ENCODE measurements around the gene TRPV5. TPM values are rescaled to one million over a fixed set of nuclear protein-coding genes. Genes with fewer than 3 reads are reported as not detected.

Gene TRPV5
- total RNA-seq, 4 donors from 2014 or later, result not detected

- peak in 1 of 2 donors; percentile 62 for DNase-seq (ENCODE audit: low spot score in 2 of 2)
- TF ChIP-seq POLR2AphosphoS5 (IDR thresholded peaks at IDR 0.05) (no peak), POLR2A (IDR thresholded peaks at IDR 0.05) (no peak), EP300 (IDR thresholded peaks at IDR 0.05) (no peak), CTCF (IDR thresholded peaks at IDR 0.05) (no peak)
- peaks cover 32% of the 10 kb centered on the region for H3K4me1 ChIP-seq
- H3K9me3 ChIP-seq, result no peaks in the 10 kb centered on the region
- no peaks in the 10 kb centered on the region for H3K27me3 ChIP-seq
- no peaks in the 10 kb centered on the region for H3K36me3 ChIP-seq
- no peak overlapping the region for H3K27ac ChIP-seq
- H3K4me3 ChIP-seq, result no peak overlapping the region
- WGBS, result 53% methylated on average over 7 of the region's 7 CpGs
Measured at GRCh38 chr7:142886866-142887265, 46.7 kb downstream of the TRPV5 start.

DNA sequence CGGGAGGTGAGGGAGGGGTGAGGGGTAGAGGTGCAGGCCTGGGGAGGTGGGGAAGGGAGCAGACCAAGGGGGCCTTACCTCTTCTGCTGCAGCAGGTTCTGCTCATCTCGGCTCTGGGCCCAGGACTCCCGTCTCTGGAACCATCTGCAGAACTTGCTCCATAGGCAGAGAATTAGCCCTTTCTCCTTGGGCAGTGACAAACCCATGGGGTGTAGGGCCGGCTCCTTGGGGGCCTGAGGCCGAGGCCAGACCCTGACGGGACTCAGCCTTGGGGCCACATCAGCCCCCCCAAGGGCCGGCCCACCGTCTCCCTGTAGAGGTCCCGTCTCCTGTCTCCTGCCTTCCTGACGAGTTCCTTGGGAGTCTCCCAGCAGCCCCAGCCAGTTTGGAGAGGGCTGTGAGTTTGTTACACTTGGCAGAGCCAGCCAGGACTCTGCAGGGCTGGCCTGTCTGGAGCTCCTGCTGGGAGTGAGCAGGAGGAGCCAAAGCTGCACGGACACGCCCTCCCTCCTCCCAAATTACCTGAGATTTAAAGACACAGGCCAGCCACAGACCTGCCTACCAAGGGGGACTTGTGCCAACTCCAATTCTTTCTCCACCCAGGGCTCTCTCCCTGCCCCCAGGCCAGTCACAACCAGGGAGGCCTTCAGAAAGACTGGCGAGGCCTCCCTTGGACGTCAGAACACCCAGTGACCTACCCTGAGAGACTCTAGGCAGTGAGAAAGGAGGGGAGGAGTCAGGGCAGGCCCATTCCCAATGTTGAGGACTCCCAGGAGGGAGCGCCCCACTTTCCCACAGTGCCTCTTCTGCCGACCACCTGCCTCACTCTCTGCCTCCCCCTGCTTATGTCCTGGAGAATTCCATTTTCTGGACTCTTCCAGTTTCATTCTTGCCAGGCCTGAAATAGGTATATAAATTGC, 48.0 kb downstream of the TRPV5 start, which contains the start of gene TRPV6:
TRPV6 (minus strand) TSS at position 435 of the 920 bp plus-strand sequence.
- peak within 1 kb of the TSS; percentile 54 for H3K27ac ChIP-seq
- H3K36me3 ChIP-seq, result no peaks in the 10 kb centered on the region
- peak within 1 kb of the TSS; percentile 37 for H3K4me3 ChIP-seq
- WGBS, result 41% methylated on average over 14 of the region's 16 CpGs
- H3K4me1 ChIP-seq, result peaks cover 34% of the 10 kb centered on the region
- DNase-seq (ENCODE audit: low spot score in 2 of 2), result peak in 1 of 2 donors; percentile 84
- peaks cover 2% of the 10 kb centered on the region for H3K27me3 ChIP-seq
- H3K9me3 ChIP-seq, result no peaks in the 10 kb centered on the region
- TF ChIP-seq POLR2A (IDR thresholded peaks at IDR 0.05) (no peak), EP300 (IDR thresholded peaks at IDR 0.05) (no peak), POLR2AphosphoS5 (IDR thresholded peaks at IDR 0.05) (no peak), CTCF (IDR thresholded peaks at IDR 0.05) (no peak)

DNA sequence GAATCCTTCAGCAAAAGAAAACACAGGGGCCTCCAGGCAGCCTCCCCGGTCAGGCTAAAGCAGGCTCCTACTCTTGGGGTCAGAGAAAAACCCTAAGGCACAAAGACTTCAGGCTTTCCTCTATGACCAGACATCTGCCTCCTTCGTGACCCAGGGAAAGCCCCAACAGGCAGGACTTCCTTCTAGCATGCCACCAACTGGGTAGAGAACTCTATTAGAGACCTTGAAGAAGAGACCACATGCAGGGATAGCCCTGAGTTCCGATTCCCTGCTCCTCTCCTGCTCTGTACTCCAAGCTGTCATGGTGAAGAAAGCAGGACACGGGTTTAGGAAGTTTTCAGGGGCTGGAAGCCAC, 49.3 kb downstream of the TRPV5 start:
- WGBS, result 69% methylated on average over 4 of the region's 4 CpGs
- no peak for TF ChIP-seq EP300 (IDR thresholded peaks at IDR 0.05)
- no peak for TF ChIP-seq POLR2AphosphoS5 (IDR thresholded peaks at IDR 0.05)
- TF ChIP-seq CTCF (IDR thresholded peaks at IDR 0.05), result no peak
- TF ChIP-seq POLR2A (IDR thresholded peaks at IDR 0.05), result no peak
- Histone ChIP-seq H3K9me3 (no peaks in the 10 kb centered on the region), H3K4me1 (peaks cover 34% of the 10 kb centered on the region), H3K4me3 (no peak overlapping the region), H3K27ac (no peak overlapping the region), H3K36me3 (no peaks in the 10 kb centered on the region), H3K27me3 (peaks cover 4% of the 10 kb centered on the region)
- DNase-seq (ENCODE audit: low spot score in 2 of 2), result peak in 1 of 2 donors; percentile 31

GRCh38 chr7:142883571-142884285, 49.8 kb downstream of the TRPV5 start:
- peaks cover 34% of the 10 kb centered on the region for H3K4me1 ChIP-seq
- H3K27ac ChIP-seq, result no peak overlapping the region
- TF ChIP-seq EP300 (IDR thresholded peaks at IDR 0.05), result no peak
- no peak for TF ChIP-seq CTCF (IDR thresholded peaks at IDR 0.05)
- TF ChIP-seq POLR2AphosphoS5 (IDR thresholded peaks at IDR 0.05), result no peak
- no peak for TF ChIP-seq POLR2A (IDR thresholded peaks at IDR 0.05)
- 84% methylated on average over 7 of the region's 7 CpGs for WGBS
- peak in 1 of 2 donors; percentile 65 for DNase-seq (ENCODE audit: low spot score in 2 of 2)
- H3K36me3 ChIP-seq, result no peaks in the 10 kb centered on the region
- H3K4me3 ChIP-seq, result no peak overlapping the region
- H3K9me3 ChIP-seq, result no peaks in the 10 kb centered on the region
- H3K27me3 ChIP-seq, result peaks cover 4% of the 10 kb centered on the region

DNA sequence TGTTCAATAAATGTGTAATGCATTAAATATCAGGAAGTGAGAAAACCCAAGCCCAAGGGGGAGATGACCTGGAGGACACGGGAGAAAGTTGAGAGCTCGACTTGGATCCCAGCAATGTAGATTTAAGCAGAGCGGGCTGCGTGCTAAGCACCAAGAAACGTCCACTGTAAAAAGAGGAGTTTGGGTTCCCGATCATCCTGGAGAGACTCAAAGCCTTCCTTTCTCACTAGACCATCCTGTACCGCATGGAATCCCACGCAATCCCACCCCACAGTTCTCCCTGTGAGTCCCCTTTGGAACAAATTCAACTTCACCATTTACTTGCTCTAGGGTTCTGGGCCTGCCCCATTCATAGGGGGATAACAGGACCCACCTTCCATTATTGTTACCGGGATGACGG, 50.4 kb downstream of the TRPV5 start:
- no peak overlapping the region for H3K27ac ChIP-seq
- no peak for TF ChIP-seq CTCF (IDR thresholded peaks at IDR 0.05)
- no peak for TF ChIP-seq POLR2AphosphoS5 (IDR thresholded peaks at IDR 0.05)
- TF ChIP-seq POLR2A (IDR thresholded peaks at IDR 0.05), result no peak
- no peak for TF ChIP-seq EP300 (IDR thresholded peaks at IDR 0.05)
- WGBS, result 92% methylated on average over 10 of the region's 10 CpGs
- no peaks in the 10 kb centered on the region for H3K9me3 ChIP-seq
- no peaks in the 10 kb centered on the region for H3K36me3 ChIP-seq
- peaks cover 4% of the 10 kb centered on the region for H3K27me3 ChIP-seq
- peaks cover 34% of the 10 kb centered on the region for H3K4me1 ChIP-seq
- DNase-seq (ENCODE audit: low spot score in 2 of 2), result peak in 1 of 2 donors; percentile 41
- no peak overlapping the region for H3K4me3 ChIP-seq
